Karpas-422 (cell line): ENCODE data around the gene STOX1. TPM values are rescaled to one million over a fixed set of nuclear protein-coding genes. Genes with fewer than 3 reads are reported as not detected.
"Not testable (repeated sequence)": the region's sequence is repeated elsewhere in the genome, so short reads cannot be mapped to it uniquely, and the experiment has no call there.

Experiments used
- DNase-seq: peaks from one replicate; pipeline ENCODE4 v3.0.0-alpha.2; 2015
- H2AFZ ChIP-seq: fragments of 200-600 bp; sonication (generic); 2 replicates; pipeline ENCODE4 v1.6.1; 2014; ENCODE audit warnings: antibody characterized with exemption, low read length, mixed read lengths
- H3K27ac ChIP-seq: fragments of 200-600 bp; sonication (generic); 2 replicates; pipeline ENCODE4 v1.5.1; 2014; ENCODE audit warnings: mild to moderate bottlenecking, low read length, moderate library complexity
- H3K27me3 ChIP-seq: fragments of 200-600 bp; sonication (generic); 2 replicates; pipeline ENCODE4 v1.6.1; 2014; ENCODE audit warnings: low read length, mixed read lengths
- H3K36me3 ChIP-seq: fragments of 200-600 bp; sonication (generic); 2 replicates; pipeline ENCODE4 v1.6.1; 2014; ENCODE audit warnings: low read length, mixed read lengths; ENCODE audit not compliant: insufficient read depth
- H3K4me1 ChIP-seq: fragments of 200-600 bp; sonication (generic); 2 replicates; pipeline ENCODE4 v1.6.1; 2014; ENCODE audit warnings: mild to moderate bottlenecking, low read length, mixed read lengths
- H3K4me2 ChIP-seq: fragments of 200-600 bp; sonication (generic); 2 replicates; pipeline ENCODE4 v1.6.1; 2014; ENCODE audit warnings: low read length, low read depth, mild to moderate bottlenecking; ENCODE audit not compliant: poor library complexity, severe bottlenecking
- H3K4me3 ChIP-seq: fragments of 200-600 bp; sonication (generic); 2 replicates; pipeline ENCODE4 v1.5.1; 2014; ENCODE audit warnings: mild to moderate bottlenecking, antibody characterized with exemption, low read length, mixed read lengths
- H3K79me2 ChIP-seq: fragments of 200-600 bp; sonication (generic); 2 replicates; pipeline ENCODE4 v1.6.1; 2014; ENCODE audit warnings: mild to moderate bottlenecking, low read length, mixed read lengths
- H3K9ac ChIP-seq: fragments of 200-600 bp; sonication (generic); 2 replicates; pipeline ENCODE4 v1.6.0; 2014; ENCODE audit warnings: low read length
- H3K9me2 ChIP-seq: fragments of 200-600 bp; sonication (generic), shearing (Covaris generic); replicated peaks from 2 replicates; pipeline ENCODE4 v1.6.0; 2014; ENCODE audit warnings: mild to moderate bottlenecking, low read length, moderate library complexity; ENCODE audit not compliant: insufficient read depth
- H3K9me3 ChIP-seq: fragments of 300-700, 200-600 bp; sonication (generic); 2 replicates; pipeline ENCODE4 v1.6.1; 2014; ENCODE audit warnings: low read length, mixed read lengths
- H4K20me1 ChIP-seq: fragments of 200-600 bp; sonication (generic); 2 replicates; pipeline ENCODE4 v1.6.1; 2014; ENCODE audit warnings: mild to moderate bottlenecking, antibody characterized with exemption, low read length, low read depth; ENCODE audit not compliant: insufficient read depth
- total RNA-seq: library from RNA; depleted of rRNA; stranded (reverse); fragments of >200 nt; shearing (Covaris generic); gene quantifications from 2 replicates; pipeline ENCODE4 v1.2.3, GENCODE V29; 2014; ENCODE audit warnings: low replicate concordance

STOX1 gene
- total RNA-seq, 1 experiment from 2014 or later, result 19.8 TPM

DNA sequence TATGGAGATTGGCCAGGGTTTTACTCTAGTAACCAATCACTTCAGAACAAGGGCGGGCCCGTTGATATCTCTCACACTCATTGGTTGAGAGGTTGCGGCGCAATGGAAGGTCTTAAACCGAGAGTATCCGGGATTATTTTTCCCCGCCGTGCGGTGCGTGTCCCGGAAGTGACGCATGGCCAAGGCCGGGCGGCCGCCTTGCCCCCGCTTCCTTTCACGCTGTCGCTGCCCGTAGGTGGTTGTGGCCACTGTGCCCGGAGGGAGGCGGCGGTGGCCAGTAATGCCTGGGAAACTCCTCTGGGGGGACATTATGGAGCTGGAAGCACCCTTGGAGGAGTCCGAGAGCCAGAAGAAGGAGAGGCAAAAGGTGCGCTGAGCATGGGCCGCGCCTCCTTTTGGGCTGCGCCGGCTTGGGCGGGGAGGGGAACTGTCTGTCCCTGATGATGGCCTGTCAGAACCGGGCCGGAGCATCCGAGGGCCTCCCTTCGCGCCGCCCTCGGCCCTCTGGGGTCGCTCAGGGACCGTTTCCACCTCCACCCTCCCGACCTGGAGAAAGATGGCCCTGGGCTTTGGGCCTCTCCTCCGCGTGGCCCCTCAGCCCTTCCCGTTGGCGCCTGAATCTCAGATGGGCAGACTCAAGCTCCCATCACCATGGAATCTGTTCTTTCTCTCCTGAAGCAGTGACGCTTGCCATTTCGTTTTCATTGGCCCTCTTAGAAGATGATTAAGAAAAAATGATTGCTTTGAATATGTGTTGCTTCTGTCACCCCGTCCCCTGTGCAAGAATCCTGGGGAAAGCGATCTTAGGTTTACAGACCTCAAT lies 74.0 kb downstream of the STOX1 start, which contains the start of gene DDX50:
Gene DDX50 (plus strand): TSS at position 211 of the 823 bp plus-strand sequence. CDS start 70 bp downstream, at position 281.
- H4K20me1 ChIP-seq, result peaks cover 6% of the 10 kb centered on the region; the same call in 1 of the 2 replicates
- peaks cover 50% of the 10 kb centered on the region for H3K79me2 ChIP-seq
- H3K9me3 ChIP-seq, result no peaks in the 10 kb centered on the region
- peak within 1 kb of the TSS; percentile 99 for H3K4me3 ChIP-seq
- peaks cover 18% of the 10 kb centered on the region for H3K4me1 ChIP-seq
- peak within 1 kb of the TSS; percentile 95 for H3K4me2 ChIP-seq
- H3K9ac ChIP-seq, result peak within 1 kb of the TSS; percentile 93
- H2AFZ ChIP-seq, result peak within 1 kb of the TSS; percentile 91
- no peaks in the 10 kb centered on the region for H3K27me3 ChIP-seq
- DNase-seq, result peak; percentile 99
- peak within 1 kb of the TSS; percentile 63 for H3K27ac ChIP-seq
- H3K9me2 ChIP-seq, result no peaks in the 10 kb centered on the region
- peaks cover 12% of the 10 kb centered on the region for H3K36me3 ChIP-seq

- Histone ChIP-seq H3K4me1 (peaks cover 18% of the 10 kb centered on the region), H4K20me1 (peaks cover 6% of the 10 kb centered on the region; the same call in 1 of the 2 replicates), H3K4me2 (peak overlapping the region; percentile 95), H3K9ac (peak overlapping the region; percentile 93), H3K79me2 (peaks cover 61% of the 10 kb centered on the region), H3K27ac (no peak overlapping the region), H3K4me3 (peak overlapping the region; percentile 99), H3K9me2 (no peaks in the 10 kb centered on the region), H3K9me3 (no peaks in the 10 kb centered on the region), H2AFZ (no peak overlapping the region), H3K27me3 (no peaks in the 10 kb centered on the region), H3K36me3 (peaks cover 20% of the 10 kb centered on the region)
- DNase-seq, result no peak
These were observed 75.1 kb downstream of the STOX1 start for GRCh38 chr10:68902382-68902781.

- H3K36me3 ChIP-seq, result peaks cover 16% of the 10 kb centered on the region
- H3K4me2 ChIP-seq, result no peak overlapping the region
- H3K27me3 ChIP-seq, result no peaks in the 10 kb centered on the region
- no peak overlapping the region for H3K9ac ChIP-seq
- H3K9me2 ChIP-seq, result no peaks in the 10 kb centered on the region
- H3K27ac ChIP-seq, result no peak overlapping the region
- no peaks in the 10 kb centered on the region for H3K9me3 ChIP-seq
- H3K79me2 ChIP-seq, result peaks cover 64% of the 10 kb centered on the region
- no peaks in the 10 kb centered on the region for H3K4me1 ChIP-seq
- no peak overlapping the region for H2AFZ ChIP-seq
- no peak for DNase-seq
- no peak overlapping the region for H3K4me3 ChIP-seq
- H4K20me1 ChIP-seq, result no peaks in the 10 kb centered on the region
These were observed 97.3 kb downstream of the STOX1 start for GRCh38 chr10:68924593-68924992.

DNA sequence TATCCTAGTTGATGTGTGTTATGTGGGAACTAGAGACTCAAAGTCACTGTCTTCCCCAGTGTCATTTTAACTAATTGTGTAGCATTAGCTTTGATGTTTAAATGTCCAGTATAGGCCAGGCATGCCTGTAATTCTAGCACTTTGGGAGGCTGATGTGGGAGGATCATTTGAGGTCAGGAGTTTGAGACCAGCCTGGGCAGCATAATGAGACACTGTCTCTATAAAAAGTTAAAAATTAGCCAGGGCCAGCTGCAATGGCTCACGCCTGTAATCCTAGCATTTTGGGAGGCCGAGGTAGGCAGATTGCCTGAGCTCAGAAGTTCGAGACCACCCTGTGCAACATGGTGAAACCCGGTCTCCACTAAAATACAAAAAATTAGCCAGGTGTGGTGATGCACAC lies 98.2 kb downstream of the STOX1 start:
- H3K27ac ChIP-seq, result no peak overlapping the region
- peaks cover 14% of the 10 kb centered on the region for H3K36me3 ChIP-seq
- H2AFZ ChIP-seq, result no peak overlapping the region
- no peak overlapping the region for H3K4me3 ChIP-seq
- no peaks in the 10 kb centered on the region for H3K9me2 ChIP-seq
- no peaks in the 10 kb centered on the region for H3K9me3 ChIP-seq
- H3K4me1 ChIP-seq, result no peaks in the 10 kb centered on the region
- no peaks in the 10 kb centered on the region for H3K27me3 ChIP-seq
- H4K20me1 ChIP-seq, result no peaks in the 10 kb centered on the region
- no peak overlapping the region for H3K9ac ChIP-seq
- no peak overlapping the region for H3K4me2 ChIP-seq
- DNase-seq, result no peak
- peaks cover 60% of the 10 kb centered on the region for H3K79me2 ChIP-seq

- H3K9me2 ChIP-seq, H2AFZ ChIP-seq, H3K9ac ChIP-seq, H3K27ac ChIP-seq, DNase-seq, H3K9me3 ChIP-seq, H3K4me1 ChIP-seq, H3K4me2 ChIP-seq, H4K20me1 ChIP-seq, H3K27me3 ChIP-seq, H3K4me3 ChIP-seq: not testable (repeated sequence)
- Histone ChIP-seq H3K79me2 (peaks cover 49% of the 10 kb centered on the region), H3K36me3 (peaks cover 16% of the 10 kb centered on the region; the same call in 1 of the 2 replicates)
These were observed 101.8 kb downstream of the STOX1 start for GRCh38 chr10:68929157-68929556.

GRCh38 chr10:68929888-68930287 lies 102.6 kb downstream of the STOX1 start:
- H3K4me1 ChIP-seq, H3K9ac ChIP-seq, H3K27me3 ChIP-seq, H2AFZ ChIP-seq, H3K9me2 ChIP-seq, H3K9me3 ChIP-seq, H3K27ac ChIP-seq, H3K4me2 ChIP-seq, H3K4me3 ChIP-seq, H4K20me1 ChIP-seq, DNase-seq: not testable (repeated sequence)
- peaks cover 46% of the 10 kb centered on the region for H3K79me2 ChIP-seq
- H3K36me3 ChIP-seq, result peaks cover 18% of the 10 kb centered on the region; the same call in 1 of the 2 replicates

- H3K36me3 ChIP-seq, result peaks cover 24% of the 10 kb centered on the region; the same call in 1 of the 2 replicates
- not testable (repeated sequence) for H3K27me3 ChIP-seq, H3K9ac ChIP-seq, DNase-seq, H4K20me1 ChIP-seq, H2AFZ ChIP-seq, H3K27ac ChIP-seq, H3K4me1 ChIP-seq, H3K9me2 ChIP-seq, H3K4me2 ChIP-seq, H3K4me3 ChIP-seq, H3K9me3 ChIP-seq
- peaks cover 24% of the 10 kb centered on the region for H3K79me2 ChIP-seq
These were observed 105.5 kb downstream of the STOX1 start for GRCh38 chr10:68932860-68933259.

- H3K36me3 ChIP-seq, result peaks cover 39% of the 10 kb centered on the region; the same call in 1 of the 2 replicates
- H3K79me2 ChIP-seq, result peaks cover 42% of the 10 kb centered on the region
- H4K20me1 ChIP-seq, result no peaks in the 10 kb centered on the region
- H3K4me3 ChIP-seq, result no peak overlapping the region
- no peaks in the 10 kb centered on the region for H3K9me2 ChIP-seq
- no peaks in the 10 kb centered on the region for H3K27me3 ChIP-seq
- no peak for DNase-seq
- H3K9ac ChIP-seq, result no peak overlapping the region
- no peak overlapping the region for H3K27ac ChIP-seq
- no peak overlapping the region for H3K4me2 ChIP-seq
- H2AFZ ChIP-seq, result no peak overlapping the region
- no peaks in the 10 kb centered on the region for H3K9me3 ChIP-seq
- no peaks in the 10 kb centered on the region for H3K4me1 ChIP-seq
These were observed 107.7 kb downstream of the STOX1 start for GRCh38 chr10:68934994-68935393.
